IMR-90 (cell line): ENCODE data around the gene KRT7. TPM values are rescaled to one million over a fixed set of nuclear protein-coding genes. Genes with fewer than 3 reads are reported as not detected.
"Not testable (repeated sequence)": the region's sequence is repeated elsewhere in the genome, so short reads cannot be mapped to it uniquely, and the experiment has no call there.

Experiments used
- ATAC-seq: fragments of 200-7000 bp; cut with Tn5 transposase; 2 replicates; pipeline ENCODE4 v1.9.1; 2020; ENCODE audit warnings: low read depth, mild to moderate bottlenecking, moderate library complexity
- BruUV-seq: library from RNA; stranded (reverse); fragments of 400-500 nt; replicated peaks from 2 replicates; lab custom pipeline; 2021; lab: Mats Ljungman, UMichigan
- CTCF ChIA-PET: fragments of 300-600 bp; formaldehyde crosslinking; extraction: SDS; loops from one replicate; lab custom pipeline; 2021; ENCODE audit warnings: antibody characterized with exemption; lab: Yijun Ruan, JAX
- POLR2A ChIA-PET: fragments of 300-600 bp; sonication (Branson Sonifier 250); formaldehyde crosslinking; loops from one replicate; lab custom pipeline; 2022; ENCODE audit warnings: antibody characterized with exemption; ENCODE audit not compliant: unreplicated experiment; lab: Charles Lee
- DNase-seq: peaks from one replicate; pipeline ENCODE4 v3.0.0; 2013
- H2AFZ ChIP-seq: replicated peaks from 2 replicates; pipeline ENCODE3; 2013; ENCODE audit warnings: low read length, mild to moderate bottlenecking; ENCODE audit not compliant: poor library complexity
- H2AK5ac ChIP-seq: 2 replicates; pipeline ENCODE4 v1.6.1; 2013; ENCODE audit warnings: low read depth, low read length, inconsistent platforms
- H2AK9ac ChIP-seq: replicated peaks from 2 replicates; pipeline ENCODE3; 2013; ENCODE audit warnings: mild to moderate bottlenecking, low read depth, low read length, moderate library complexity; ENCODE audit not compliant: poor library complexity
- H2BK120ac ChIP-seq: 2 replicates; pipeline ENCODE4 v1.6.1; 2013; ENCODE audit warnings: low read depth, low read length, inconsistent platforms
- H2BK15ac ChIP-seq: 3 replicates; pipeline ENCODE4 v1.6.1; 2013; ENCODE audit warnings: low read depth, low read length, inconsistent platforms
- H2BK20ac ChIP-seq: 2 replicates; pipeline ENCODE4 v1.6.1; 2013; ENCODE audit warnings: low read depth, mild to moderate bottlenecking, inconsistent platforms, low read length, moderate library complexity
- H2BK5ac ChIP-seq: 2 replicates; pipeline ENCODE4 v1.6.1; 2013; ENCODE audit warnings: mild to moderate bottlenecking, low read depth, low read length, inconsistent platforms; ENCODE audit not compliant: poor library complexity, severe bottlenecking
- H3K14ac ChIP-seq: replicated peaks from 2 replicates; pipeline ENCODE4 v1.6.1; 2013; ENCODE audit warnings: low read depth, low read length, inconsistent platforms
- H3K18ac ChIP-seq: 2 replicates; pipeline ENCODE4 v1.6.1; 2013; ENCODE audit warnings: low read depth, low read length, control low read depth
- H3K23ac ChIP-seq: 2 replicates; pipeline ENCODE4 v1.6.1; 2013; ENCODE audit warnings: low read depth, low read length, inconsistent platforms
- H3K27ac ChIP-seq: 2 replicates; pipeline ENCODE4 v1.5.1; 2013; ENCODE audit warnings: mild to moderate bottlenecking, control low read depth, low read length; ENCODE audit not compliant: insufficient read depth
- H3K27me3 ChIP-seq: 2 replicates; pipeline ENCODE4 v1.6.1; 2013; ENCODE audit warnings: low read length; ENCODE audit not compliant: control insufficient read depth, insufficient read depth
- H3K36me3 ChIP-seq: 2 replicates; pipeline ENCODE4 v1.6.1; 2013; ENCODE audit warnings: low read length, mixed read lengths; ENCODE audit not compliant: control insufficient read depth, insufficient read depth
- H3K4ac ChIP-seq: 2 replicates; pipeline ENCODE4 v1.6.1; 2013; ENCODE audit warnings: low read depth, low read length, inconsistent platforms
- H3K4me1 ChIP-seq: 2 replicates; pipeline ENCODE4 v1.6.1; 2013; ENCODE audit warnings: low read length, mixed read lengths; ENCODE audit not compliant: control insufficient read depth, insufficient read depth
- H3K4me2 ChIP-seq: 2 replicates; pipeline ENCODE4 v1.6.1; 2013; ENCODE audit warnings: low read depth, mild to moderate bottlenecking, control low read depth, low read length, moderate library complexity
- H3K4me3 ChIP-seq: 2 replicates; pipeline ENCODE4 v1.5.1; 2013; ENCODE audit warnings: low read depth, mild to moderate bottlenecking, control low read depth, low read length, moderate library complexity; ENCODE audit not compliant: insufficient read depth
- H3K56ac ChIP-seq: 2 replicates; pipeline ENCODE4 v1.6.1; 2013; ENCODE audit warnings: low read length, inconsistent platforms; ENCODE audit not compliant: insufficient read depth; ENCODE audit errors: extremely low read depth
- H3K79me1 ChIP-seq, 2 experiments: 2 replicates each; pipeline ENCODE4 v1.6.1; 2013; ENCODE audit warnings: low read length in 2 of 2, inconsistent platforms in 1 of 2, low read depth in 1 of 2
- H3K9ac ChIP-seq: 2 replicates; pipeline ENCODE4 v1.6.1; 2013; ENCODE audit warnings: low read depth, low read length, control low read depth
- H3K9me1 ChIP-seq: 2 replicates; pipeline ENCODE4 v1.6.1; 2013; ENCODE audit warnings: low read length, inconsistent platforms; ENCODE audit not compliant: insufficient read depth
- H3K9me3 ChIP-seq: 2 replicates; pipeline ENCODE4 v1.6.1; 2013; ENCODE audit warnings: low read length; ENCODE audit not compliant: control insufficient read depth, insufficient read depth
- H4K20me1 ChIP-seq: 2 replicates; pipeline ENCODE4 v1.6.1; 2013; ENCODE audit warnings: low read length, inconsistent platforms; ENCODE audit not compliant: insufficient read depth
- H4K5ac ChIP-seq: 2 replicates; pipeline ENCODE4 v1.6.1; 2013; ENCODE audit warnings: mild to moderate bottlenecking, low read depth, low read length, control low read depth
- H4K8ac ChIP-seq, 2 experiments: 2 replicates each; pipeline ENCODE4 v1.6.1; 2013; ENCODE audit warnings: low read depth in 2 of 2, low read length in 2 of 2, control low read depth in 1 of 2, inconsistent platforms in 1 of 2
- H4K91ac ChIP-seq: 2 replicates; pipeline ENCODE4 v1.6.1; 2013; ENCODE audit warnings: low read depth, low read length, inconsistent platforms; ENCODE audit not compliant: insufficient read depth
- WGBS, 2 experiments: methylation state at CpG; one replicate each; pipeline versions ENCODE4 v1.1.5 to v1.1.7; 2013; ENCODE audit warnings: missing lambda C conversion rate in 2 of 2; ENCODE audit not compliant: insufficient read length in 1 of 2; ENCODE audit errors: extremely low coverage in 2 of 2; 5-methylcytosine and 5-hydroxymethylcytosine counted together
- dilution Hi-C: fragments of 300-500 bp; cut with HindIII; formaldehyde crosslinking; loops from one replicate; pipeline ENCODE4 v1.14.3; 2018; ENCODE audit warnings: low sequenced_read_pairs; ENCODE audit not compliant: unreplicated experiment
- in situ Hi-C: fragments of 300-500 bp; cut with MboI; formaldehyde crosslinking; loops from 3 replicates; pipeline ENCODE4 v1.14.3; 2019; ENCODE audit warnings: low sequenced_read_pairs, inconsistent platforms, mixed read lengths
- intact Hi-C: fragments of 100-400 bp; cut with micrococcal nuclease; formaldehyde crosslinking; loops from 2 replicates; pipeline ENCODE4 v1.10.0; 2022
- polyA plus RNA-seq, 3 experiments: library from polyadenylated mRNA; depleted of rRNA; stranded (reverse); fragments of >200 nt; gene quantifications; 2 replicates each; pipeline ENCODE4 v1.2.3, GENCODE V29; 2012; ENCODE audit warnings: low replicate concordance in 1 of 3
- total RNA-seq: library from RNA; depleted of rRNA; stranded (reverse); fragments of >200 nt; gene quantifications from 2 replicates; pipeline ENCODE4 v1.2.3, GENCODE V29; 2012

KRT7 gene
- total and polyA plus RNA-seq, 2 of the 4 experiments (the other 2 are of a cell fraction) = 0.54 to 1.7 TPM

- in situ Hi-C loops, ATAC-seq, H2BK5ac ChIP-seq, H2AK5ac ChIP-seq, H3K23ac ChIP-seq, H3K27ac ChIP-seq, intact Hi-C loops, H2BK15ac ChIP-seq, H2BK20ac ChIP-seq, H3K18ac ChIP-seq, H2AK9ac ChIP-seq, H3K4me2 ChIP-seq, H3K4ac ChIP-seq, H3K14ac ChIP-seq, H3K79me1 ChIP-seq, H4K91ac ChIP-seq, H3K56ac ChIP-seq, H3K27me3 ChIP-seq, H3K9ac ChIP-seq, H4K8ac ChIP-seq, H2BK120ac ChIP-seq, BruUV-seq, H3K4me3 ChIP-seq, H4K20me1 ChIP-seq, H2AFZ ChIP-seq, POLR2A ChIA-PET, H4K5ac ChIP-seq, CTCF ChIA-PET, H3K36me3 ChIP-seq, dilution Hi-C loops, DNase-seq, H3K9me3 ChIP-seq: not testable (repeated sequence)
- Histone ChIP-seq H3K4me1 (peaks cover 17% of the 10 kb centered on the region), H3K9me1 (peaks cover 21% of the 10 kb centered on the region)
- WGBS, 2 experiments = 83% methylated on average over 1 of the region's 6 CpGs; no CpG with 5 or more reads in 1 of the 2 experiments
These were observed 7.2 kb downstream of the KRT7 start for GRCh38 chr12:52240247-52240646.
